Cardiac fibroblast (primary cell): ENCODE measurements around the gene CSRNP3.

Source experiments
- DNase-seq, 2 donors: peaks; one replicate each; pipeline versions ENCODE4 v3.0.0 to v3.0.0-alpha.2; 2010; ENCODE audit warnings: low read depth in 2 of 2
- H3K4me3 ChIP-seq, 2 donors: replicated peaks in 1 of 2; 1 replicate in 1 of 2; 2 replicates in 1 of 2; pipeline ENCODE4 v1.5.1; 2011; ENCODE audit warnings: low read depth in 2 of 2, low read length in 2 of 2, mild to moderate bottlenecking in 2 of 2, moderate library complexity in 1 of 2
- TF ChIP-seq, protein P1 (sequence below): IDR thresholded peaks from one replicate; pipeline ENCODE4 v1.5.1; 2011; ENCODE audit warnings: low read depth, mild to moderate bottlenecking, low read length, inconsistent platforms

The CSRNP3 gene

DNA sequence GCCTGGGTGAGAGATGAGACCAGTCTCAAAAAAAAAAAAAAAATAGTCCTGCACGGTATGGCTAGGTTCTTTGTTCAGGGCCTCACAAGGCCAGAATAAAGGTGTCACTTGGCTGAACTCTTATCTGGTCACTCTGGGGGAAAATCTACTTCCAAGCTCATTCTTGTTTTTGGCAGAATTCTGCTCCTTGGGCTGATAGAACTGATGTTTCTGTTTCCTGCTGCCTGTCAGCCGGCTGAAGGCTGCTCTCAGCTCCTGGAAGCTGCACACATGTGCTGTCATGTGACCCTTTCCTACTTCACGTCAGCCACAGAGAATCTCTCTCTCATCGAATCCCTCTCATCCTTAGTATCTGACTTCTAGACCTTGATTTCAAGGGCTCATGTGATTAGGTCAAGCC, 10.4 kb downstream of the CSRNP3 start:
- DNase-seq = peak in 1 of 2 donors; percentile 5
- no peak overlapping the region for H3K4me3 ChIP-seq
- TF ChIP-seq, protein P1, sequence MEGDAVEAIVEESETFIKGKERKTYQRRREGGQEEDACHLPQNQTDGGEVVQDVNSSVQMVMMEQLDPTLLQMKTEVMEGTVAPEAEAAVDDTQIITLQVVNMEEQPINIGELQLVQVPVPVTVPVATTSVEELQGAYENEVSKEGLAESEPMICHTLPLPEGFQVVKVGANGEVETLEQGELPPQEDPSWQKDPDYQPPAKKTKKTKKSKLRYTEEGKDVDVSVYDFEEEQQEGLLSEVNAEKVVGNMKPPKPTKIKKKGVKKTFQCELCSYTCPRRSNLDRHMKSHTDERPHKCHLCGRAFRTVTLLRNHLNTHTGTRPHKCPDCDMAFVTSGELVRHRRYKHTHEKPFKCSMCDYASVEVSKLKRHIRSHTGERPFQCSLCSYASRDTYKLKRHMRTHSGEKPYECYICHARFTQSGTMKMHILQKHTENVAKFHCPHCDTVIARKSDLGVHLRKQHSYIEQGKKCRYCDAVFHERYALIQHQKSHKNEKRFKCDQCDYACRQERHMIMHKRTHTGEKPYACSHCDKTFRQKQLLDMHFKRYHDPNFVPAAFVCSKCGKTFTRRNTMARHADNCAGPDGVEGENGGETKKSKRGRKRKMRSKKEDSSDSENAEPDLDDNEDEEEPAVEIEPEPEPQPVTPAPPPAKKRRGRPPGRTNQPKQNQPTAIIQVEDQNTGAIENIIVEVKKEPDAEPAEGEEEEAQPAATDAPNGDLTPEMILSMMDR = no peak

DNA sequence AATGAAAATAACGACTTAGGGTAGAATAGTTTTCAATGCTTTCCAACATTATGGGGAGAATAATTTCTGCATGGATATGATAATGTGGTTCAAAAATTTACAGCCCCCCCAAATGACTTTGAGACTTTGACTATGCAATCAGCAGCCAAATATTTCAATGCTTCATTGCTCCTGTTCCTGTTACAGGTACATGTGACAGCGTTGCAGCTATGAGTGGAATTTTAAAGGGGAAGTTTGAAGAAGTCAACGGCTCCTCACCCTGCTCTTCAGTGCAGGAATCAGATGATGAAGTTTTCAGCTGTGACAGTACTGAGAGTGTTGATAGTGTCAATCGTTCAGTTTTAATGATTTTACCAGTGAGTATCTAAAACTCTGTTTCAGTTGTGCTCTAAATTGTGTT, 25.1 kb downstream of the CSRNP3 start:
- H3K4me3 ChIP-seq = no peak overlapping the region
- no peak for DNase-seq
- TF ChIP-seq, protein P1 = no peak

DNA sequence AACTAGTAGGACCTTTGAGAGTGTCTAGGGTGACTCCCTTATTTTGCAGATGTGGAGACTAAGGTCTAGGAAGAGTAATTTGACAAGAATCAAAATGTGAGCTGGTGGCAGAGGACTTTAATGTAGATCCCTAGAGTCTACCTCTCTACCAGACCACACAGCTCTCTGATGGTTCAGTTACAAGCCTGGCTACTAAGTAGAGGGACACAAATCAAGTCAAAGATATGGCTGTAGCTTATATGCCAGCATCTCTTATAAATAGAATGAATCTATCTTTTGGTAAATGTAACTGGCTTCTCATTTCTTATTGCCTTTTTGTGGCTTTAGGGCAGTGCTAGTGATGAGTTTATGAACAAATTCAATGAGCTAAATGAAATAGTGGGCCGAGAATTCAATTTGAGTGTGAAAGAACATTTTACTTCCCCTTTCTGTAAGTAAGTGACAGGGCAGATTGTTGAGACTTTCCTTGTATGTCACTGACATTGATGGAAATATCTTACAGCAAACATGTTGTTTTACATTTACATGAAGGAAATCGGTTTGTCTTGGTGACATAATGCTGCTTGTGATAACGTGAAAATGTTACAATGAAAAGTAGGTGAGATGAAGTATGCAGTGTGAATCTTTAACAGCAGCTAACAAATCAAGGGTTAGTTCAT, 28.3 kb downstream of the CSRNP3 start:
- DNase-seq = no peak
- no peak overlapping the region for H3K4me3 ChIP-seq
- TF ChIP-seq, protein P1 = no peak

DNA sequence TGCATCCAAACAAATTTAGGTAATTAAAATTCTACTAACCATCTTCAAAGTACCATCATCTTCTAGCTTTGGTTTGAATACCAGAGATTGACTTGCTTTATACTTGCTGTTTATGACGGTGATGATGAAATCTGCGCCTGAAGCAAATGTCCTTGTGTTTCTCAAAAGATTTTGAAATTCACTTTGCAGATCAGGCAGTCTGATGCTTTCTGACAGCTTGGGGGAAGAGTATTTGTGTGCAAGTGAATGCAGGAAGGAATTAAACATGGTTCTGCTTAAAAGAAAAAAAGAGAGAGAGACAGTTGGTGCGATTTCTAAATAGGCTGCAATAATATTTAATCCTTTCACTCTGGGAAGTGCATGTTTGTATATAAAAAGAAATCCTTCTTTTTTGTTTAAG, 29.6 kb downstream of the CSRNP3 start:
- TF ChIP-seq, protein P1 = no peak
- H3K4me3 ChIP-seq = no peak overlapping the region
- DNase-seq = no peak

DNA sequence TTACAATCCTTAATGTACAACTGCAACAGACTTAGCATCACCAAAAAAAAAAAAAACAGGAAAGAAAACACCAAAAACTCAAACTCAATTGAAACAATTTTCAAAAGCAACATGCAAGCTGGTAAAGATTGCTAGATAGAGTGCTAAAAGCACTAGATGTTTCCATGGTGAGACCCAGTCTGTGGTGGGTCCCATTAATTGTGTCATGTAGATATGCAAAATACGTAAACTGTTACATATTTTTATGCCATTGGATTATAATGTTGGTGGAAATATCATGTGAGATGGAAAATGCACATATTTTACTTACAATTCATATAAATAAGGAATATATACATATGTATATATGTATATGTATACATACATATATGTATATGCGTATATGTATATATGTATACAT, 30.5 kb downstream of the CSRNP3 start:
- TF ChIP-seq, protein P1 = no peak
- DNase-seq = no peak
- H3K4me3 ChIP-seq = no peak overlapping the region

DNA sequence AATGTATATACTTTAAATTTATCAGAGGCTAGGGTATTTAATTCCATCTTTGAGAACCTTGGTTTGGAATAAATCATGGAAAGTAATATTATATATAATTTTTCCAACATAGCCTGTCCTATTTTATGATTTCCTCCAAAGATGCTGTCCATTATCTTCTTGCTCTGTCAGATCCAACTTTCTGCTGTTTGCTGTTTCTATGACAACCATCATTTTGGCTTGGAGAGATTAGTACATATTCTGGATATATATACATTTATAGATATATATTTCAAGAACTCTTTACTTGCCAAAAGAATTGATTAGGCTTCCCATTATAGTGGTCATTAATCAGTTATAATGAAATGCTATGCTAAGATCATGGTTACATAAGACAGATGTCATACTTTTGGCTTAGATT, 31.3 kb downstream of the CSRNP3 start:
- no peak for DNase-seq
- no peak overlapping the region for H3K4me3 ChIP-seq
- TF ChIP-seq, protein P1 = no peak

DNA sequence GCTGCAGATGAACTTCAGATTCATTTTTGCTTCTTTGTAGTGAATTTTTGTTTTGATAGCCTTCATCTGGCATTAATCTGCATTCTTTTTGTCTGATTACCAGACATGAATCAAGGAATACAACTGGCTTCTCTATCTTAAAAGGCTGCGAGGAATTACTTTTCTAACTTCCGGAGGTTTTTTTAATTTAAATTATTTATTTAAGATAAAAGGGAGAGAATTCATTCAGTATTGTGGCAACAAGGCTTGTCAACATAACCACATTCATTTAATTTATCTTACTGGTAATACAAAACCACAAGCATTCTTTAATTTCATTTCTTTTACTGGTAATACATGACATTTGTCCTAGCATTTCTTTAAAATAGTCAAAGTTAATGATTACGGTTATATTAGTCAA, 36.0 kb downstream of the CSRNP3 start:
- TF ChIP-seq, protein P1 = no peak
- no peak overlapping the region for H3K4me3 ChIP-seq
- DNase-seq = peak in 1 of 2 donors; percentile 3
